DOHH2 (cell line): ENCODE results near the gene FAM98A.

Source experiments
- H3F3A ChIP-seq: fragments of 200-600 bp; sonication (generic), shearing (Covaris generic); 2 replicates; pipeline ENCODE4 v1.6.0; 2016; ENCODE audit warnings: antibody characterized with exemption, mild to moderate bottlenecking; ENCODE audit not compliant: control insufficient read depth, insufficient read depth
- H3K27ac ChIP-seq: fragments of 200-600 bp; sonication (generic); 2 replicates; pipeline ENCODE4 v1.5.1; 2014; ENCODE audit warnings: low read depth, mild to moderate bottlenecking, low read length, moderate library complexity
- H3K27me3 ChIP-seq: fragments of 200-600 bp; sonication (generic); 2 replicates; pipeline ENCODE4 v1.6.1; 2014; ENCODE audit warnings: mild to moderate bottlenecking, low read length, mixed read lengths; ENCODE audit not compliant: control insufficient read depth
- H3K36me3 ChIP-seq: fragments of 200-600 bp; sonication (generic); 2 replicates; pipeline ENCODE4 v1.6.1; 2014; ENCODE audit warnings: mild to moderate bottlenecking, low read length, moderate library complexity, mixed read lengths; ENCODE audit not compliant: control insufficient read depth
- H3K4me1 ChIP-seq: fragments of 200-600 bp; sonication (generic); 2 replicates; pipeline ENCODE4 v1.6.1; 2014; ENCODE audit warnings: mild to moderate bottlenecking, low read length, mixed read lengths; ENCODE audit not compliant: control insufficient read depth
- H3K4me2 ChIP-seq: fragments of 200-600 bp; sonication (generic); 2 replicates; pipeline ENCODE4 v1.6.0; 2014; ENCODE audit warnings: mild to moderate bottlenecking, low read length, moderate library complexity
- H3K4me3 ChIP-seq: fragments of 200-600 bp; sonication (generic); 2 replicates; pipeline ENCODE4 v1.5.1; 2014; ENCODE audit warnings: mild to moderate bottlenecking, low read length, mixed read lengths
- H3K79me2 ChIP-seq: fragments of 200-600 bp; sonication (generic); 2 replicates; pipeline ENCODE4 v1.6.1; 2014; ENCODE audit warnings: mild to moderate bottlenecking, low read length, mixed read lengths; ENCODE audit not compliant: control insufficient read depth
- H3K9me2 ChIP-seq: fragments of 200-600 bp; sonication (generic); replicated peaks from 2 replicates; pipeline ENCODE4 v1.6.1; 2014; ENCODE audit warnings: mild to moderate bottlenecking, low read length, mixed read lengths; ENCODE audit not compliant: control insufficient read depth
- H3K9me3 ChIP-seq: fragments of 200-600 bp; sonication (generic); 2 replicates; pipeline ENCODE4 v1.6.1; 2014; ENCODE audit warnings: antibody characterized with exemption, low read length, mixed read lengths; ENCODE audit not compliant: control insufficient read depth, insufficient read depth
- H4K20me1 ChIP-seq: fragments of 200-600 bp; sonication (generic); 2 replicates; pipeline ENCODE4 v1.6.0; 2014; ENCODE audit warnings: low read depth, mild to moderate bottlenecking, antibody characterized with exemption, low read length, moderate library complexity; ENCODE audit not compliant: control insufficient read depth, insufficient read depth
- EZH2phosphoT487 ChIP-seq: fragments of 200-600 bp; sonication (generic); IDR thresholded peaks from 2 replicates; pipeline ENCODE4 v1.6.1; 2017; ENCODE audit warnings: borderline replicate concordance, mild to moderate bottlenecking, antibody characterized with exemption, low read length, moderate library complexity, mixed read lengths
- TF ChIP-seq, protein P1 (sequence below): fragments of 200-600 bp; sonication (generic); IDR thresholded peaks from one replicate; pipeline ENCODE4 v1.5.1; 2014; ENCODE audit warnings: antibody characterized with exemption, mild to moderate bottlenecking, low read depth, low read length; ENCODE audit not compliant: poor library complexity, severe bottlenecking

FAM98A gene

DNA sequence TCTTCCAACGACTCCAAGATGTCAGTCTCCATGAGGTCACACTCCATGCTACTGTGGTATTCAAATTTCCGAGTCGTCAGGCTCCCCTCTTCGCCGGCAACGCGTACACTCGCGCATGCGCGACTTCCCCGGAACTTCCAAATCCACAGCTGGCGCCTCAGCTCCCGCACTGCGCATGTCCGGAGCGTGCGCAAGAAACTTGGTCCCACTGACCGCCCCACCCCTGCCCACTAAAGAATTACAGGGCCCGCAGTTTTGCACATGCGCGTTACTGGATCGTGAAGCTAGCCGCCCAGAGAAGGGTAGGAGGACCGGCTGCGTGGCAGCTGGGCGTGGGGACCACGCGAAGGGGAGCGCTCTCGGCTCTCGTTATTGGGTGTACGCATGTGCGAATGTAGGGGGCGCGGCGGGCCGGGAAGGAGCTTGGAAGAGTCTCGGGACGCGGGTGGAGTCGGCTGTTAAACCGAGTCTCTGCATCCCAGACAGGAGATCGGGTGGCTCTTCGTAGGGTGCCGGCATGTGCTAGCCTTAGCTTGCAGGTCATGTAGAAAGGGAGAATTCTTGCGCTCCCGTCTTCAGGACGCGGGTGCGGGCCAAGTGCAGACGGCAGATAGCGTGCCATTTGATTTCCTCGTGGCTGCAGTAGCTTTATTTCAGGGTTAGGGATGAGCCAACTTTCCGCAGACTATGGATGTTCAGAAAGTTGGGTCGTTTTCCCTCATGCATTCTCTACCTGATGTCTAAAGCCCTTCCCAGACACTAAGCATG lies at the start of gene FAM98A:
TSS of gene FAM98A (minus strand) at position 125 of the 768 bp plus-strand sequence. CDS start at position 47, 78 bp downstream.
- H3K4me1 ChIP-seq = peaks cover 22% of the 10 kb centered on the region

DNA sequence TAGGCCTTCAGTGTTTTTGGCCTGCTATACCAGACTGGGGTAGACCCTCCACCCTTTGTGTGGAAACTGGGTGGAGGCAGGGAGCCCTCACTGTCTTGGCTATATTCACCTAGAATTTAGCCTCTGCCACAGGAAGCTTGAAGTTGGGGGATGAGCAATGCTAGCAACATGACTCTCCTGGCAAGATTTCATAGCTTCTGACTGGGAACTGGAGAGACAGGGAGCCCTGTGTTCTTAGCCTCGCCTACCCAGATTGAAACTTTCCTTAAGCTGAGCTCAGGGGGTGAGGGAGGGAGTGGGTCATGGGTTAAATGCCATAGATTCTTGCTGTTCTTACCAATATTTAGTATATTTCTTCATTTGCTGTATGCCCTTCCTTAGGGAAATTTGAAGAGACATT lies 46.8 kb upstream of the FAM98A start:
- Histone ChIP-seq H3K79me2 (no peaks in the 10 kb centered on the region), H3K9me2 (no peaks in the 10 kb centered on the region), H3K27ac (no peak overlapping the region), H3K4me2 (no peak overlapping the region), H3K4me1 (peaks cover 13% of the 10 kb centered on the region), H3K9me3 (peaks cover 5% of the 10 kb centered on the region; the same call in 1 of the 2 replicates), H3K4me3 (no peak overlapping the region), H3K36me3 (no peaks in the 10 kb centered on the region), H3K27me3 (no peaks in the 10 kb centered on the region; the same call in 1 of the 2 replicates), H4K20me1 (no peaks in the 10 kb centered on the region), H3F3A (no peaks in the 10 kb centered on the region)
- TF ChIP-seq, protein P1, sequence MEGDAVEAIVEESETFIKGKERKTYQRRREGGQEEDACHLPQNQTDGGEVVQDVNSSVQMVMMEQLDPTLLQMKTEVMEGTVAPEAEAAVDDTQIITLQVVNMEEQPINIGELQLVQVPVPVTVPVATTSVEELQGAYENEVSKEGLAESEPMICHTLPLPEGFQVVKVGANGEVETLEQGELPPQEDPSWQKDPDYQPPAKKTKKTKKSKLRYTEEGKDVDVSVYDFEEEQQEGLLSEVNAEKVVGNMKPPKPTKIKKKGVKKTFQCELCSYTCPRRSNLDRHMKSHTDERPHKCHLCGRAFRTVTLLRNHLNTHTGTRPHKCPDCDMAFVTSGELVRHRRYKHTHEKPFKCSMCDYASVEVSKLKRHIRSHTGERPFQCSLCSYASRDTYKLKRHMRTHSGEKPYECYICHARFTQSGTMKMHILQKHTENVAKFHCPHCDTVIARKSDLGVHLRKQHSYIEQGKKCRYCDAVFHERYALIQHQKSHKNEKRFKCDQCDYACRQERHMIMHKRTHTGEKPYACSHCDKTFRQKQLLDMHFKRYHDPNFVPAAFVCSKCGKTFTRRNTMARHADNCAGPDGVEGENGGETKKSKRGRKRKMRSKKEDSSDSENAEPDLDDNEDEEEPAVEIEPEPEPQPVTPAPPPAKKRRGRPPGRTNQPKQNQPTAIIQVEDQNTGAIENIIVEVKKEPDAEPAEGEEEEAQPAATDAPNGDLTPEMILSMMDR = no peak
- no peak for TF ChIP-seq EZH2phosphoT487

More for the DNA sequence above, at the start of gene FAM98A:
- Histone ChIP-seq H3K27ac (peak within 1 kb of the TSS; percentile 59), H3K9me2 (no peaks in the 10 kb centered on the region), H3K79me2 (peaks cover 47% of the 10 kb centered on the region), H3K9me3 (no peaks in the 10 kb centered on the region), H3K27me3 (no peaks in the 10 kb centered on the region), H3K36me3 (peaks cover 14% of the 10 kb centered on the region), H4K20me1 (no peaks in the 10 kb centered on the region), H3K4me3 (peak within 1 kb of the TSS; percentile 94), H3K4me2 (peak within 1 kb of the TSS; percentile 86), H3F3A (no peaks in the 10 kb centered on the region)
- TF ChIP-seq, protein P1 = peak; percentile 24
- TF ChIP-seq EZH2phosphoT487 = no peak

DNA sequence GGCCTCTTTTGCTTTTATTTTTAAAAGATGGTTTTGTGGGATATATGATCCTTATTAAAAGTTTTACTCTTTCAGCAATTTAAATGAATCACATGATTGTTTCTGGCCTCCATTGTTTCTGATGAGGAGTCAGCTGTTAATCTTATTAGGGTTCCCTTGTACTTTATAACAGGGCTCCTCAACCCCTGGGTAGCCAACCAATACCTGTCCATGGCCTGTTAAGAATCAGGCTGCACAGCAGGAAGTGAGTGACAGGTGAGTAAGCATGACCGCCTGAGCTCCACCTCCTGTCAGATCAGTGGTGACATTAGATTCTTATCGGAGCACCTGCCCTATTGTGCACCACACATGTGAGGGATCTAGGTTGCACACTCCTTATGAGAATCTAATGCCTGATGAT lies 45.1 kb upstream of the FAM98A start:
- no peaks in the 10 kb centered on the region for H3K9me2 ChIP-seq
- no peaks in the 10 kb centered on the region for H3K36me3 ChIP-seq
- H3K79me2 ChIP-seq = no peaks in the 10 kb centered on the region
- no peaks in the 10 kb centered on the region for H4K20me1 ChIP-seq
- no peaks in the 10 kb centered on the region; the same call in 1 of the 2 replicates for H3K27me3 ChIP-seq
- H3K4me1 ChIP-seq = peaks cover 7% of the 10 kb centered on the region
- no peaks in the 10 kb centered on the region for H3F3A ChIP-seq
- H3K4me2 ChIP-seq = no peak overlapping the region
- no peak overlapping the region for H3K4me3 ChIP-seq
- H3K27ac ChIP-seq = no peak overlapping the region
- TF ChIP-seq, protein P1 = no peak
- TF ChIP-seq EZH2phosphoT487 = no peak
- H3K9me3 ChIP-seq = peaks cover 3% of the 10 kb centered on the region; the same call in 1 of the 2 replicates
